ENCODE data around the gene AFM. TPM values are rescaled to one million over a fixed set of nuclear protein-coding genes. Genes with fewer than 3 reads are reported as not detected.

AFM gene, protein sequence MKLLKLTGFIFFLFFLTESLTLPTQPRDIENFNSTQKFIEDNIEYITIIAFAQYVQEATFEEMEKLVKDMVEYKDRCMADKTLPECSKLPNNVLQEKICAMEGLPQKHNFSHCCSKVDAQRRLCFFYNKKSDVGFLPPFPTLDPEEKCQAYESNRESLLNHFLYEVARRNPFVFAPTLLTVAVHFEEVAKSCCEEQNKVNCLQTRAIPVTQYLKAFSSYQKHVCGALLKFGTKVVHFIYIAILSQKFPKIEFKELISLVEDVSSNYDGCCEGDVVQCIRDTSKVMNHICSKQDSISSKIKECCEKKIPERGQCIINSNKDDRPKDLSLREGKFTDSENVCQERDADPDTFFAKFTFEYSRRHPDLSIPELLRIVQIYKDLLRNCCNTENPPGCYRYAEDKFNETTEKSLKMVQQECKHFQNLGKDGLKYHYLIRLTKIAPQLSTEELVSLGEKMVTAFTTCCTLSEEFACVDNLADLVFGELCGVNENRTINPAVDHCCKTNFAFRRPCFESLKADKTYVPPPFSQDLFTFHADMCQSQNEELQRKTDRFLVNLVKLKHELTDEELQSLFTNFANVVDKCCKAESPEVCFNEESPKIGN
- total RNA-seq = not detected
- long read RNA-seq = 0 reads

DNA sequence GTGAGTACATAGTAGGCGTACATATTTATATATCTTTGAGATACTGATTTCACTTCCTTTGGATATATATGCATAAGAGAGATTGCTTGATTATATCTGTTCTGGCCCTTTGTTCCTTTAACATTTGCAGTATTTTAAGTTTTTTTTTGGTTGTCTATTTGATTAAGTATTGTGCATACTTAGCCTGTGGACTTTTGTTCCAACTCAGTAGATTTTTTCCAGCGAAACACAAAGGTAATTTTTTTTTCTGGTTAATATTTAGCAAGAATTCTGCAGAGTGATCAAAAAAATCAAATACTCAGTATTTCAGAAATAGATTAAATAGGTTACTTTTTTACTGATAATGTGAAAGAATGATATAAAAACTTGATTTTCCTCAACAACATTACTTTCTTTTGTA lies at the start of gene AFM:
Gene AFM (plus strand): TSS at position 388 of the 400 bp plus-strand sequence. CDS start 31 bp downstream, outside the sequence.
- intact Hi-C loops (cut with DNase I) = no loop called here

DNA sequence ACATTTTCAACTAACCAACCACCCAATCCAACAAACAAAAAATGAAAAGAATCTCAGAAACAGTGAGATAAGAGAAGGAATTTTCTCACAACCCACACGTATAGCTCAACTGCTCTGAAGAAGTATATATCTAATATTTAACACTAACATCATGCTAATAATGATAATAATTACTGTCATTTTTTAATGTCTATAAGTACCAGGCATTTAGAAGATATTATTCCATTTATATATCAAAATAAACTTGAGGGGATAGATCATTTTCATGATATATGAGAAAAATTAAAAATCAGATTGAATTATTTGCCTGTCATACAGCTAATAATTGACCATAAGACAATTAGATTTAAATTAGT lies 49.8 kb upstream of the AFM start:
- no peak for DNase-seq (ENCODE audit: low spot score)
- intact Hi-C loops (cut with DNase I) = no loop called here

More for the DNA sequence above, at the start of gene AFM:
- no peak for DNase-seq (ENCODE audit: low spot score)

DNA sequence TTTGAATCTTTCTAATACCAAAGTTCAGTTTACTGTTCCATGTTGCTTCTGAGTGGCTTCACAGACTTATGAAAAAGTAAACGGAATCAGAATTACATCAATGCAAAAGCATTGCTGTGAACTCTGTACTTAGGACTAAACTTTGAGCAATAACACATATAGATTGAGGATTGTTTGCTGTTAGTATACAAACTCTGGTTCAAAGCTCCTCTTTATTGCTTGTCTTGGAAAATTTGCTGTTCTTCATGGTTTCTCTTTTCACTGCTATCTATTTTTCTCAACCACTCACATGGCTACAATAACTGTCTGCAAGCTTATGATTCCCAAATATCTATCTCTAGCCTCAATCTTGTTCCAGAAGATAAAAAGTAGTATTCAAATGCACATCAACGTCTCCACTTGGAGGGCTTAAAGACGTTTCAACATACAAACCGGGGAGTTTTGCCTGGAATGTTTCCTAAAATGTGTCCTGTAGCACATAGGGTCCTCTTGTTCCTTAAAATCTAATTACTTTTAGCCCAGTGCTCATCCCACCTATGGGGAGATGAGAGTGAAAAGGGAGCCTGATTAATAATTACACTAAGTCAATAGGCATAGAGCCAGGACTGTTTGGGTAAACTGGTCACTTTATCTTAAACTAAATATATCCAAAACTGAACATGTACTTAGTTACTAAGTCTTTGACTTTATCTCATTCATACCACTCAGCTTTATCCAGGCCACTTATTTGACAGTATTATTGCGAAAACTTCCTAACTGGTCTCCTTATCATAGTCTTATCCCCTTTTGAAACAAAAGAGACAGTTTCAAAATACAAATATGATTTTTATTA lies 49.2 kb upstream of the AFM start:
- no peak for DNase-seq (ENCODE audit: low spot score)
- intact Hi-C loops (cut with DNase I) = no loop called here

DNA sequence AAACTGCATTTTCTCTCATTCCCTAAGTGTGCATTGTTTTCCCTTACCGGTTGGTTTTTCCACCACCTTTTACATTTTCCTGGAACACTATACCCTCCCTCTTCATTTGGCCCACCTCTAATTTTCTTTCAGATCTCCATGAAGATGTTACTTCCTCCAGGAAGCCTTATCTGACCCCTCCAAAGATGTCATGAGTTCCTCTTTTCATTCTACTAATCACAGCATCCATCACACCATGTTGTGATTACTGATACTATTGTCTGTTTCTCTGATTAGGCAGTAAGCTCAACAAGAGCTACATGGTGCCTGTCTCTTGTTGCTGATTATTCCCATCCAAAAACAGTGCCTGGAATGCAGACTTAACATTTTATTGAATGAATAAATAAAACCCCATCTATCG lies 48.4 kb upstream of the AFM start:
- intact Hi-C loops (cut with DNase I) = no loop called here

DNA sequence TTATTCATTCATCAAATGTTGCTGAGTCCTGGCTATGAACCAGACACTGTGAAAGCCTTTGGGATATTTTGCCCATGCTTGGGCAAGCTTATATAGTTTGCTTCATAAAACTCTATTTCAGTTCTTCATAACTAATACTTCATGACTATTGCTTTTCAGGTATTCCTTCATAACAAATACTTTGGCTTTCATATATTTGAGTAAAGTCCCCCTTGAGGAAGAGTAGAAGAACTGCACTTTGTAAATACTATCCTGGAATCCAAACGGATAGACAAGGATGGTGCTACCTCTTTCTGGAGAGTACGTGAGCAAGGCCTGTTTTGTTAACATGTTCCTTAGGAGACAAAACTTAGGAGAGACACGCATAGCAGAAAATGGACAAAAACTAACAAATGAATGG lies 47.2 kb upstream of the AFM start:
- no peak for DNase-seq (ENCODE audit: low spot score)
- intact Hi-C loops (cut with DNase I) = no loop called here

More for the DNA sequence above, 48.4 kb upstream of the AFM start:
- DNase-seq (ENCODE audit: low spot score) = no peak

DNA sequence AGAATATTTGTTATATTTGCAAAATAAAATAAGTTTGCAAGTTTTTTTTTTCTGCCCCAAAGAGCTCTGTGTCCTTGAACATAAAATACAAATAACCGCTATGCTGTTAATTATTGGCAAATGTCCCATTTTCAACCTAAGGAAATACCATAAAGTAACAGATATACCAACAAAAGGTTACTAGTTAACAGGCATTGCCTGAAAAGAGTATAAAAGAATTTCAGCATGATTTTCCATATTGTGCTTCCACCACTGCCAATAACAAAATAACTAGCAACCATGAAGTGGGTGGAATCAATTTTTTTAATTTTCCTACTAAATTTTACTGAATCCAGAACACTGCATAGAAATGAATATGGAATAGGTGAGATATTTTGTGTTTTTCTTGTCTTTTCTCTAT lies 45.6 kb upstream of the AFM start, which contains the start of gene AFP:
Gene AFP (plus strand): TSS at position 238 of the 400 bp plus-strand sequence. CDS start 42 bp downstream, at position 280.
- no peak for DNase-seq (ENCODE audit: low spot score)
- intact Hi-C loops (cut with DNase I) = no loop called here

DNA sequence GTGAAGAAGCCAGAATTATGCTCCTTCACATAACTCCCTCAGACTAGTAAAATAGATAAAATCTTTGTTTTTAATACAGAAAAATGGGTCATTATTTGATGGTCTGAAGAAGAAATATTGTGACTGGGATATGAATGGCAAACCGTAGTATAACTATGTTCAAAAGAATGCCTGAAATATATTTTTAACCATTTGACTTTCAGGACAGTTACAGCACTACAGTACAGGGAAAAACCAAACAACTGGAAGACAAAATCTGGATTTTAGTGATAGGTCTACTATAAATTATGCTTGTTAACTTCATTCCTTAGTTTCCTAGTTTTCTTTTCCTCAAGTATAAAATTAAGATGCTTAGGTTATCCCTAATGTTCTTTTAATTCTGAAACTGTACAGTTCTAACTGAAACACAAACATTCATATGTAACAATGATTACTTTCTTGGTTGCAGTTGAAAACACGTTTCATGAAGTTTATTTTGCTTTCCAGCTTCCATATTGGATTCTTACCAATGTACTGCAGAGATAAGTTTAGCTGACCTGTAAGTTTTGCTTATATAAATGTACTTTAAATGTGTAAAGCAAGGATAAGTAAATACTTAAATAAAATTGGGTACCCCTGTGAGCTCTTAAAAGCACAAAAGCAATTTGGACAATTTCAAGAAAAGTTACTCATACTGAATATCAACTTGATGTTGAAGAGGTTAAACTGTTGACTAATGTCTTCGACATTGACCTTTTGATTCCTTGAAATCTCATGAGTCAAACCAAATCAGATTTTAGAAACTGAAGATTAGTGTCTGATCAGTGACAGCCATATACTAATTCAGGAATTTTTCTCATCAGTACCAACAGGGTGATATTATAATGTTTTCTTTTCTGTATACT lies 44.6 kb upstream of the AFM start:
- intact Hi-C loops (cut with DNase I) = no loop called here
- no peak for DNase-seq (ENCODE audit: low spot score)

DNA sequence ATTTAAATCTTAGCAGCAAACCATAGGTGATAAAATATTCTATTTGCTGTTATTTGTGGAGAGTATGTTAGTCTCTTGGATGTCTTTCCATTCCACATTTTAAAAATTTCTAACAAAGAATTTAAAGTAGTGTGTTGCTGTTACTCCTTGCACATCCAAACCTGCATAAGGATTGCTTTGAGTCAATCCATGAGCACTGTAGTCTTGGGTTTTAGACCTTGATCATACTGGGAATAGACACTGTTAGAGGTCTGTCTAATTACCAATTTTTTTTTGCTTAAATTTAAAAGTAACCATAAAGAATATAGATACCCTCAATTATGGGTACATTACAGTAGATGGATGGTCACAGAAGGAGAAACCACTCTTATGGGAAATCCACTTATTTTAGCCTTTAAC lies 44.0 kb upstream of the AFM start:
- intact Hi-C loops (cut with DNase I) = no loop called here
- no peak for DNase-seq (ENCODE audit: low spot score)

DNA sequence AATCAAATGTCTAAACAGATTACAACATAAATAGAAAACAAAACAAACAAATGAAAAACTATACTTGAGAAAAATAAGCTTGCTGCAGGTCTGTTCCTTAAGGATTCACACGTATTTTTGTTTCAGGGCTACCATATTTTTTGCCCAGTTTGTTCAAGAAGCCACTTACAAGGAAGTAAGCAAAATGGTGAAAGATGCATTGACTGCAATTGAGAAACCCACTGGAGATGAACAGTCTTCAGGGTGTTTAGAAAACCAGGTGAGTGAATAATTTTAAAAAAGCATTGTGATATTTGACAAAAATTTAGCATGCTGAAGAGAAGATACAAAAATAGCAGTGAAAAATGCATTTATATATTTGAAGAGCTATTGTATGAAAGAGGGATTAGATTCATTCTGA lies 43.5 kb upstream of the AFM start:
- DNase-seq (ENCODE audit: low spot score) = no peak
- intact Hi-C loops (cut with DNase I) = no loop called here

DNA sequence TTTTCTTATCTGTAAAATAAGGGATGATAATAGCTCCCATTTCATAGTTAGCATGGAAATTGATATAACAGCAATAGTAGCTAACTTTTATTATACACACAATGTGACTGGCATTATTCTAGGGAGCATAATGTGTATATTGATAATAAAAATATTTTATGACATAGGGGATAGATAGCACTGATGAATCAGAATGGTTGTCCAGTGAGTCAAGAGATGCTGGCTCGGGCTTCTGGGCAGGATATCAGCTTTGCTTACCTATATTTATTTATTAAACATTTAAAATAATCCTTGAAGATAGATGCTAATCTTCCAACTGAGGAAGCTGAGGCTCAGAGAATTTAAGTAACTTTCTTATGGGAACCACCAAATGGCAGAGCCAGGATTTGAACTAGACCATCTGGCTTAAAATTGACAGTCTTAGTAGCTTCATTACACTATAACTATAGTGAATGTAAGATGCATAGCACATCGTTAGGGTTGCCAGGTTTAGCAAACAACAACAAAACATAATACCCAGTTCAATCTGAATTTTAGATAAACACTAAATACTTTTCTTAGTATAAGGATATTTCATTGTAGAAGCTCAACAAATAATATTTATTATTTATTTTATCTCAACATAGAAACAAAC lies 42.8 kb upstream of the AFM start:
- DNase-seq (ENCODE audit: low spot score) = no peak
- intact Hi-C loops (cut with DNase I) = no loop called here

DNA sequence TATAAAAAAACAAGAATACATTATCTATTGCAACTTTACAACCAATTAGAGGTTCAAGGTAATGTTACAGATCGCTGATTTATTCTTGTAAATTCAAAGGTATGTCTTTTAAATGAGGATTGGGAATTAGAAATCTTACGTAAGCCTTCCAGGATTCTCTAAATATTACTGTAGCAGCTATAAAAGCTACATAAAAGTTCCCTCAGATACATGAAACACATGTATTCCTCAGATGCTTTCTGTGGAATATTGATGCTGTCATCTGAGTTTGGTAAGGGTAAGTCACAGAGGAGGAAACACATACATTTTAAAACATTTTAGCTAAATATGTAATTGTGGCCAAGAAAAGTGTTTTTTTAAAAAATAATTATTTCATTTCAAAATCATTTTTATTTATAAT lies 42.1 kb upstream of the AFM start:
- DNase-seq (ENCODE audit: low spot score) = no peak
- intact Hi-C loops (cut with DNase I) = no loop called here

DNA sequence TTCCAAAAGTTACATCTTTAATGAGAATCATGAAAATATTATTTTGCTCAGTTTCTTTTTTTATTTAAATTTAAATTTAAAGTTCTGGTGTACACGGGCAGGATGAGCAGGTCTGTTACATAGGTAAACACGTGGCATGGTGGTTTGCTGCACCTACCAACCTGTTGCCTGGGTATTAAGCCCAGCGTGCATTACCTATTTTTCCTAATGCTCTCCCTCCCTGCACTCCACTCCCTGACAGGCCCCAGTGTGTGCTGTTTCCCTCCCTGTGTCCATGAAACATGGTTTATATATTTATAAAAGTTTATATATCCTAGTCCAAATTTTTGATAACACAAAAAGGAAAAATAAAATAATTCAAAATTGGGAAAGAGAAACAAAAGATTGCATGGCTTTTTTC lies 41.6 kb upstream of the AFM start:
- intact Hi-C loops (cut with DNase I) = no loop called here
- no peak for DNase-seq (ENCODE audit: low spot score)

DNA sequence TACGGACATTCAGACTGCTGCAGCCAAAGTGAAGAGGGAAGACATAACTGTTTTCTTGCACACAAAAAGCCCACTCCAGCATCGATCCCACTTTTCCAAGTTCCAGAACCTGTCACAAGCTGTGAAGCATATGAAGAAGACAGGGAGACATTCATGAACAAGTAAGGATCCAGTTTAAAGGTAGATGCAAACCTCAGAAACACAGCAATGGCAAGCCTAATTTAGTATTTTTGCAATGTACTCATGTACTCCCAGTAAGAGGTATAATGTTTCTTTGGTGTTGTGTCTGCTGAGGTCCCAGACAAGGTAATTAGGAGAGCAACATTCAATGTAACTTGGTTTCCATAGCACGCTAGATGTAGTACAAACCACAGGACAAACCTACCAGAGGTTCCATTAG lies 40.9 kb upstream of the AFM start:
- DNase-seq (ENCODE audit: low spot score) = no peak
- intact Hi-C loops (cut with DNase I) = no loop called here

DNA sequence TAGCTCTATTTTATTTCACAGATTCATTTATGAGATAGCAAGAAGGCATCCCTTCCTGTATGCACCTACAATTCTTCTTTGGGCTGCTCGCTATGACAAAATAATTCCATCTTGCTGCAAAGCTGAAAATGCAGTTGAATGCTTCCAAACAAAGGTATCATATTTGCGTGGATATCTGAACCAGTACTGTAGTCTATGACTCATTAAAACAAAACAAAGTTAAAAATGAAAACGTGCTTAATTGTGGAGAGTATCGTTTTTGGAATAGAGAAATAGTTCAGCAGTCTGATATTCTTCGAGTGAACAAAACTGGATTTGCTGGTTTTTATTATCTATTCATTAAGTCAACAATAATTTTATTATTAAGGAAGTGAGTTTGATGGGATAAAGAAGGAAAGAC lies 39.3 kb upstream of the AFM start:
- intact Hi-C loops (cut with DNase I) = no loop called here

DNA sequence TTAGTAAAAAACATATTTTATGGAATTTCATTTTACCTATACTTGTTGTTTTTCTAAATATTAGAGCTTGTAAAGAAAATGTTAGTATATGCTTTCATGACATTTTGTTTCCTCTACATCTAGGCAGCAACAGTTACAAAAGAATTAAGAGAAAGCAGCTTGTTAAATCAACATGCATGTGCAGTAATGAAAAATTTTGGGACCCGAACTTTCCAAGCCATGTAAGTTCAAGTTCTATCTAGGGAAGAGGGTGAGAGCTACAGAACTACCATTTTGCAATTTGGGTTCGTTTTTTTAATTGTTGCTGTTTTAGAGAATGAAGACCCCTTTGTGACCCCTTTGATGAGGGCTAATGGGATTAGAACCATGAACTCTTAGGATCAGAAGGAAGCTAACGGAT lies 38.3 kb upstream of the AFM start:
- no peak for DNase-seq (ENCODE audit: low spot score)
- intact Hi-C loops (cut with DNase I) = no loop called here

More for the DNA sequence above, 39.3 kb upstream of the AFM start:
- no peak for DNase-seq (ENCODE audit: low spot score)

DNA sequence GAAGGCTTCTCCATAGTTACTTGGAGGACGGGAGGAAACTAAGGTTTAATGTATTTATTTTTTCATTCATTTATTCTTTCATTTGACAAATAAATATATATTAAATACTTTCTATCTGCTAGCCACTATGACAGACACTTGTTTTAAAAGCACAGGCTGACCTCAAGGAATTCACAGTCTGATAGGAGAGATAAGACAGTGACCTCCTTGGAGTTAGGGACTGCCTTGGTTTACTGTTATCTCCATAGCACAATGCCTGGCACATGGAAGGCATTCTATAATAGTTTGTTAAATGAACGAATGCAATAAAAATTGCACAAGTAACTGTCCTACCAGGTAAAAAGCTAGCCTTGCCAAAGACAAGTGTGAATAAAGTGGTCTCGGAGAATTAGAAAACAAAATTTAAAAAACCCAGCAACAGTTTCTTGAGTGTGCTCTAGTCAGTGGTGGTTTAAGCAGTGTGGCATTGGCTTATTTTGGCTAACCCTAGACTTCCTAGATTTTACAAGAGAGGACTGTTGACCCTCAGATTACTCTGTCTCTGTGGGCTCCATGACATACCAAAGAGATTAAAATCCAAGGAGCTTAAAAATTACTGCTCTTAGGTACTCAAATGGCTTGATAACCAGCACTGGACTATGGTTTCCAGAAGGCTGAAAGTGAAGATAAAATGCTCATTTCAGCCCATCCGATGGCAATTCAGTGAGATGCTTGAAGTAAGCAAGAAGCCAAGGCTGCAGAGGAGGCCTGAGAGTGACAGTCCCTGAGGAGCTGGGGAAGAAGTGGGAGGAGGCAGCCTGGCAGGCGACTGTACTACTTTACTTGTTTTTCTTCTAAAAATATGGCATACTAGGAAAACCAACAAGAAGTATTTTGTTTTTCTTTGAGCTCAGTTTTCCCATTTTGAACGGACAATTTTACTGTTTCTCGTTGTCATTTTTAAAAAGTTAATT lies 35.9 kb upstream of the AFM start:
- no peak for DNase-seq (ENCODE audit: low spot score)
- intact Hi-C loops (cut with DNase I) = no loop called here

DNA sequence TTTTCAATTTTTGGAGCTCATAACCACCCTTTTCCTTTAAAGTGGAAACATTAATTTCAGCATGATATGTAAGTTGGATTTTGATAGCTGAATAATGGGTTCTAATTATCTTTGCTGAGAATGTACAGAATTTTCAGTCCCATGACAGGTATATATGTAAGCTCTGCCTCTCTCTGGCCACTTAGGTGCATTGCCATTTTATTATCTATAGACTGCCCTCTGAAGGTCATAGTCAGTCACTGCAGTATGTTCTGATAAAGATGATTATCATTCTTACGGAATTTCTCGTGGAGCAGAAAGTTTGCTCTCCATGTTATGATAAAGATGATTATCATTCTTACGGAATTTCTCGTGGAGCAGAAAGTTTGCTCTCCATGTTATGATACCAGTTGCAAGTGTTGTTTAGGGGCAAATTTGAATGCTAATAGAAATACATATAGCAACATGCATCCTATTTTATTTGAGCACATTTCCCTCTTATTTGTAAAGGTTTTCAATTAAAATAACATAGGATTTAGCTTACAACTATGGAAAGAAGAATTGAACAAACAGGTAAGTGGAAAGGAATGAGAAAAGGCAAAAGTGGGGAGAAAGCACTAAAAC lies 35.1 kb upstream of the AFM start:
- DNase-seq (ENCODE audit: low spot score) = no peak
- intact Hi-C loops (cut with DNase I) = no loop called here

DNA sequence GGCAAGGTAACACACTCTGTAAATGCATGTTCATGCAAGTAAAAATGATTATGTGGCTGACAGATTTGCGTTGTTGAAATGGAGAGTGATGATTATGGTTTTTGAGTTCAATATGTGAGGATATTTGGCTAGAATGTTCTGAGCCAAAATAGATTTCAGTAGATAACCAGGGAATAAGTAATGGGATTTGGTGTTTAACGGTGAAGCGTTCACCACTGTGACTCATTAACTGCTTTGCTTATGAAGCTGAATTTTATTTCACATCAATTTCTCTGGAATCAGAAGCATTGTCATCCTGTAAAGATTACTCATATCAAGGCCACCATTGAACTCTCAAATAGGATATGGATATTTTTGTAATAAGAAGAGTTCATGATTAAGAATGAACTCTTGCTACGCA lies 33.9 kb upstream of the AFM start:
- DNase-seq (ENCODE audit: low spot score) = no peak
- intact Hi-C loops (cut with DNase I) = no loop called here
